H54 (cell line): ENCODE results near the gene RAD51B.

Source experiments
- DNase-seq: peaks from one replicate; pipeline ENCODE4 v3.0.0; 2011; ENCODE audit warnings: low spot score, mixed read lengths; ENCODE audit not compliant: insufficient read length
- FAIRE-seq: peaks from 3 replicates; lab custom pipeline; 2011; peaks lifted over from hg19 to GRCh38; lab: Jason Lieb, UNC
- POLR2A ChIP-seq: IDR thresholded peaks from 2 replicates; pipeline ENCODE4 v1.6.1; 2011; ENCODE audit warnings: low read depth, mild to moderate bottlenecking, low read length

Gene RAD51B

DNA sequence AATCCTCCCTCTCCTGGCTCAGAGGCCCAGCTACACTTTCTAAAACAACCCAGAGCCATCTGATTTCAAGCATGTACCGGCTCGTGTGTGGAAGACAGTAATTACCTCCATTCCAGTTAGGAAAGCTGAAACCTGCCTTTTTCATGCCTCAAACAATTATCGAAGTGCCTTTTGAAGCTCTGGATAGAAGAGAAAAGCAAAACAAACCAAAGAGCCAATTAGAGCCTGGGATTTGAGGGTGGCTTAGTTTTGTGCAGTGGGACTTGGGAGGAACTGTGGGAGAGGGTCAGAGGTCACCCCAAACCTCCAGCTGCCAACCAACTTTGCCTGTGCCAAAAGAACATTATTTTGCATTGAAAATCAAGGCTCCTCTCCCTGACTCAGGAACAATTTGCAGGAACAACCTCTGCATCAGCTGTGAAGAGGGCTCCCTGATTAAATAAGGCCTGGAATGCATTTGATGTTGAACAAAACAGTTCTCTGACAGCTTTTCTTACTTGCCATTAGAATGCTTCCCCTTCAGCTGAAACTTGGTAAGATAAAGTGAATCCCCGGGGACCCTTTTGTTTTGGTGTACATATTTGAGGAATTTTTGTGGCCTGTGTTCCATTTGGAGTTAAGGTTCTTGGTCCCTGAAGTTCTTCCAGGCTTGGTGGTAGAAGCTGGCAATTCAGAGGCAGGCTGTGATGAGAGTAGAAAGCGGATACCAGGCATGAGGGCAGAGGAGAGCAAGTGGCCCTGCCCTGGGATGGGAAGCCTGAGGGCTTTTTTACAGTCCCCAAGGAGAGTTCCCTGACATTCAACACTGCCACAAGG is 703.1 kb downstream of the RAD51B start:
- FAIRE-seq (no peak), DNase-seq (no peak)
- TF ChIP-seq POLR2A = no peak

DNA sequence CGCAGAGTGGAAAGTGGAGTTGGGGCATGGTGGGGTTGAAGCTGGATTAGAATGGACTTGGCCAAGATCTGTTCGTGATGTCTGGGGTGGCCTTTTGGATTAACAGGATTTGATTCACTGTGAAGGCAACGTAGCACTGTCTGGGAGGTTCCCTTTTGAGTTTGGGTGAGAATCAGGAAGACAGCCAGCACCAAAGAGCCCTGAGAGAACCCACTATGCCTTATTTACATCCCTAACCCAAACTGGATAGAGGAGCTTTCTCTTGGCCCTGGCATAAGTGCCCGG is 703.7 kb downstream of the RAD51B start:
- DNase-seq (no peak), FAIRE-seq (no peak)
- no peak for TF ChIP-seq POLR2A

DNA sequence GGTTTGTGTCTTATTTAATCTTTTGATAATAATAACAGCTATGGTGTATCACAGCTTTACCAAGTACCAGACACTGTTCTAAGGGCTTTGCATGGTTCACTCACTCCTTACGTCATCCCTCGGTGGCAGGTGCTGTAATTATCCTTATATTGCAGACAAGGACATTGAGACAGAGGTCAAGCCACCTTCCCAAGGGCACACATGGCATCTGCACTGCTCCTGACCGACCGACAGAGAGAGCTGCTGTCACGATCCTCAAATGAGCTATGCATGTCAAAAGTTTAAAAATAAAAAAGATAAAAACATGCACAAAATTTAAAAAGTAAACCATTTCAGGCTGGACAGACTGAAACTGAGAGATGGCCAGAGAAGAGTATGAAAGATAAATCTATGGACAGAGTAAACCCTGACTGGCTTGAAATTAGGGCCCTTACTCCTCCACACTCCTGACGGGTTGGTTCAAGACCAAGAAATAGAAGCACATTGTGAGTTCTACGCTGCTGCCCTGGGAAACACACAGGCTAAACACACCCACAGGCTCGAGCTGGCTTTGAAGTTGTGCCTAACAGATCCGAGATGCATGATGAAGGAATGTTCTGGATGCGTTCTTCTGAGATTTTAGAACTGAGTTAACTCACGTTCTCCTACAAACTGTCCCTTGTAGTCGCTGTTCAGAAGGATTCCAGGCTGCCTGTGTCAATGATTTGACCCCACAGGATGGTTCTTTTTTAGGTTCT is 704.6 kb downstream of the RAD51B start:
- DNase-seq = no peak
- no peak for TF ChIP-seq POLR2A
- no peak for FAIRE-seq

DNA sequence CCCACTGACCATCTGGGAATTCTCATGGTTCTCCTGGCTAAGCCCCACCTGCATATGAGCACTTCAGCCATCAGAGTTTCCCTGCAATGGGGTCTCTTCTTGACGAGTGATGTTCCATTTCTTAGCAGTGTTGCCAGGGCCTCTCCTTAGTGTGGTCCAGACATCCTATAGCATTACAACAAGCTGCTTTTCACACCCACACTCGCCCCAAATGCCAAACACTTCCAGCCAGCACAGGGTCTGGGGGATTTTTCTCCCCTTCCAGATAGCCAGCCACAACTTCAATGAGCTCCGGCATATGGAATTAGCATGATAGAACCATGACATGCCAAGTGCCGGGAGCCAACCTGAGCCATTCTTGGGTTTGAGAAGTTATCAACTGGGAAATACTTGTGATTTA is 705.9 kb downstream of the RAD51B start:
- DNase-seq = no peak
- FAIRE-seq = no peak
- TF ChIP-seq POLR2A = no peak

DNA sequence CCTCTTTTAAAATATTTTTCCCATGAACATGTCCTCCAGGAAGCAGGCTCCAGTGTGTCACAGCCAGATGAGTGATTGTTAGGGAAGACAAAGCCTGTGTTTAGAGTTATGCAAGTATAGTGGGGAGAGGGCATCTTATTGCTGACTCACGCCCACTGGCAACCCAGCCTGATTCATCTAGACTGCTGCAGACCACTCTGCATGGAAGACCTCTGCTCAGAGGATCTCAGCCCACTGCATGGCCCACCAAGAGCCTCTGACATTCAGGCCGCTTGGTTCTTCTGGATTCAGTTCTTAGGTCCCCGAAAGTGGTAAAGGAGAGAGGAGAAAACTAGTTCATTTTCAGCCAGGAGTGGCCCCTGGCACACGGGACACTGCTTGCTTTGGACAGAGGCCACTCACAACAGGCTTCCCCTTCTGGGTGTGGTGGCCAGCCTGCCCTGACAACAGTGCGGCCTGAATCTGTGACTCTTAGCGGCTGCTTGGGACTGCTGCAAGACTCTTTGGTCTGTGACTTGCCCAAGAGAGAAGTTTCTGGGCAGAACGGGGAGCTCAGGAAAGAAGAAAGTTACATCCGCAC is 707.0 kb downstream of the RAD51B start:
- no peak for FAIRE-seq
- TF ChIP-seq POLR2A = no peak
- no peak for DNase-seq

DNA sequence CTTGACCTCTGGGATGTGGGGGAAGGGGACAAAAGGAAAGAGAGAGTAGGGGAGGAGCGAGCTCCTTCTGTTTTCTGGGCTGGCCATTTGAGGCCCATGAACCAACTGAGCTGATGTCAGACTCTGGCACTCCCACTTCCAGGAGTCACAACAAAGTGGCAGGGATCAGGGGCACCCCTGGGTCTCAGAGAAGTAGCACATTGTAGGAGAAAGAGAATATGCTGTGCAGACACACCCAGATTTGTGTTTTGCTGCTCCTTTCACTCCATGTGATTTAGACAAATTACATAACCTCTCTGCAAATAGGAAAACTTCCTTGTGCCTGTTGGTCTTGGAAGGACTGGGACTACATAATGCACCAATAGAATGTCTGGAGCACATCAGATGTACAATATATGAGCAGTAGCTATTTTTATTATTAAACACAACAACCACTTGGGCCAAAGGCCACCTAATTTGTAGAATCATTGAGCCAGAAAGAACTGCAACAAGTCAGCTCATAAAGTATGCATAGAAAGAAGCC is 707.8 kb downstream of the RAD51B start:
- no peak for DNase-seq
- no peak for FAIRE-seq
- no peak for TF ChIP-seq POLR2A

DNA sequence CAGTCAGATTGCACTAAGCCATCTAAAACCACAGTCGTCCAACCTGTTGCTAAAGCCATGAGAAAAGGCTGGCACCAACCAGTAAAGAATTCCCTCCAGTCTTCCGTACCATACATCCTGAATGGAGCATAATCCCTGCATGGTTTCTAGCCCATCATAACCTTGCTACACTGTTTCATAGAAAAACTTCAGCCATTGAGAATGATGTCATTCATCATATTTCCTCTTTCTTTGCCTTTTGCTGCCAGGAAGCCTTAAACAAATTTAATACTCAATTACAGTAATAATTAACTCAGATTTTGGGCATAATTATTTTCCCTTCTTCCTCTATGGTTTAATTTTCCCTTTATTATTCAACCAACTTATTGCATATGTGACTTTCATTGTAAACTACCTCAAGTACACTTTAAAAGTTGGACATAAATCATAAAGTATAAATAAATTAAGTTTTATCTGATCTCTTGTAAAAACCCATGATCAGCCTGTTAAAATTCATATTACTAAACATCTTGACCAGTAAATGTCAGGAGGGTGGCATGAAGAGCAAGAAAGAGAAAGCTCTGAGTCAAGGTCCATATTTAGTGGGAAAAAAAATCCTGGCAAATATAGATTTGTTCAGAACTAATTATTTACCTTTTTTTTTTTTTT is 708.6 kb downstream of the RAD51B start:
- no peak for TF ChIP-seq POLR2A
- FAIRE-seq (no peak), DNase-seq (no peak)

DNA sequence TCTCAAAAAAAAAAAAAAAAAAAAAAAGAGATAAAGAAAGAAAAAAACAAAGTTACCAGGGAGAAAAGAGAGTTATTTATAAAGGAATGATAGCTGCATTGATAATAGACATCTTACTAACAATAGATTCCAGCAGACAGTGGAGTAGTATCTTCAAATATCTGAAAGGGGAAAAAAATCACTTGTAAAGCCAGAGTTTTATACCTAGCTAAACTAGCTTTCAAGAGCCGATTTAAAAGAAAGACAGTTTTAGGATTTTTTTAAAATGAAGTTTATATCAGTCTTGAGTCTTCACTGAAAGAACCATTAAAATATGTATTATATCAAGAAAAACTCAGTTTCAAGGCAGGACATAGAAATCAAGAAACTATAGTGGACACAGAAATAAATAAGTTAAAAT is 710.9 kb downstream of the RAD51B start:
- DNase-seq (no peak), FAIRE-seq (no peak)
- no peak for TF ChIP-seq POLR2A

DNA sequence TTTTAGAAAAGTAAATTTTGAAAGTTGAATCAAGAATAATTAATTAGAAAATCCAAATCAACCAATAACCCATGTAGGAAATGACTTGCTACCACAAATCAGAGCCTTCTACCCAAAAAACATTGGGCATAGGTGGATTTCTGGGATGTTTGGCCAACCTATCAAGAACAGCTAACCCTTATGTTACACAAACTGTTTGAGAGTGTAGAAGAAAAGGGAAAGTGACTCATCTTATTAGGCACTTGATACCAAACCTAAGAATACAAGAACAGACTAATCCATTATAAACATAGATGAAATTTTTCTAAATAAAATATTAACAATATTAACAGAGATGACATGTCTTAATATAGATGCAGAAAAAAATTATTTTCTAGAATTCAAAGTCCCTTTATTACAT is 712.9 kb downstream of the RAD51B start:
- DNase-seq = no peak
- no peak for FAIRE-seq
- no peak for TF ChIP-seq POLR2A

DNA sequence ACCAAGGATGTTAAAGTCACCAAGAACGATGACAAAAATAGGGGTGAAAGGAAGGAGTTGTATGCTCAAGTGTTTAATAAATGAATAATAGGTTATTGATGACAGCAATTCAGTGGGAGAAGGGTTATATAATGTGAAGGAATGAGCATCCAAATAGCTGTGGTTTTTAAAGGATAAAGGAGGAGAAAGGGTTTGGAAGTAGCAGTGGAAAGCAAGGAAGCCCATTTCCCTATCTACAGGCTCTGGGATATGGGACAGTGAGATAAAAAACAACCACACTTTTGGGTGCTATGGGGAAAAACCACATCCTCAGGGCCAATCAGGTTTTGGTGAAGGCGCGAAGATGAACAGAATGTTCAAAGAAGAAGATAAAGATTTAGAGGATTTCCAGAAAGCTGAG is 714.7 kb downstream of the RAD51B start:
- no peak for FAIRE-seq
- no peak for DNase-seq
- no peak for TF ChIP-seq POLR2A

DNA sequence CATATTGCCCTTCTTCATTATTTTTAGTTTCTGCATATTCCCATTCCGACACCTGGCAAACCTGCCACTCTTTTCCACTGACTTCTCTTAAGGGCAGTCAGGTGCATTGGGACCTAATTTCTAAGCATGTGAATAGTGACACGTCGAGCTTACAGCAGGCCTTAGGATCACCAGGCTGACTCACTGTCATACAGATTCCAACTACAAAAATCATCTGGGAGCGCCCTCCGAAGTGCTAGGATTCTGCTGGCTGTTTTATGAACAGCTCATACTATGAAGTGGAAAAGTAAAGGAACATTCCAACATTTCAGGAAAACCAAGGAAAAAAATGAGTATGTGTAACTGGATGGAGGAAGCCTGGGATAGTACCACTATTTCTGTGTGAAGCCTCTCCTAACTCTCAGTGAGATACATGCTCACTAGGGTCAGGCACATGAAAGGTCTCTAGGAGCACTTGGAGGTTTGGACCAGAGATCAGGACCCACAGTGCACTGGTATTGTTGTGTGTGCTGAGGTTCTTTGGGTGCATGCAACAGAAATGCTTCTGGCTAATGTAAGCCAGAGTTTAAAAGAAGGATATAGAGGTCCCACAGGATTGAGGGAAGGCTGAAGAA is 715.9 kb downstream of the RAD51B start:
- no peak for TF ChIP-seq POLR2A
- no peak for DNase-seq
- FAIRE-seq = peak; percentile 93

DNA sequence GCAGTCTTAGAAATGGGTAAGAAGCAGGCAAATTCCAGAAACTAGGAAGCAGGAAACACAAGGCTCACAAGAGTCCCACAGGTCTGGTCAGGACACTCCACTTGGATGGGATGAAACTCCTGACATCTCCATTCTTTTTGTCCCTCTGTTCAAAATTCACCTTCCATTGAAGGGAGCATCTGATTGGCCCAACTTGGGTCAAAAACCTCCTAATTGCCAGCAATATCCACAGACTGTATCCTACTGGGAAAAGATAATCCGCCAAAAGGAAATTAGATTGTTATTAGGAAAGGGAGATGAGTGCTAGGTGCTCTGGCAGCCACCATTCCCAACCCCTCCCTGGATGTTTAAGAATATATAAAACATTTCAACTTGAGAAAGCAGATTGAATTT is 716.4 kb downstream of the RAD51B start:
- no peak for TF ChIP-seq POLR2A
- peak; percentile 50 for FAIRE-seq

DNA sequence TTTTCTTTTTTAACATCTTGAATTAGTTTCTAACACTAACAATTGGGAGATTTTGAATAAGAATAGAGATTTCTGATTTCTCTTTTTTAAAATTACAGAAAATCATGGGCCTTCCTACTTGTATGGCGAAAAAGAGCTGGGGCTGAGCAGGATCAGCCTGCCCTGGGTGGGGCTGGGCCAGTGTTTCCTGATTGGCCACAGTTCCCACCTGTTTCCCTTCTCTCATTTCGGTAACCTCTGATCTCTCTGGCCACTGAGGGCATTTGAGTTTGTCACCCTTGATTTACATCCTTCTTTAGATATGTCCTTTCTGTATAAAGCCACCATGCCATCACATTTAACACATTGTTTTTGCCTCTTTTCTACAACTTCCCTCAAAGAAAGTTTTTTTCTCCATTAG is 719.1 kb downstream of the RAD51B start:
- DNase-seq = no peak
- FAIRE-seq = no peak
- TF ChIP-seq POLR2A = no peak

More for the DNA sequence above, 716.4 kb downstream of the RAD51B start:
- DNase-seq = no peak

DNA sequence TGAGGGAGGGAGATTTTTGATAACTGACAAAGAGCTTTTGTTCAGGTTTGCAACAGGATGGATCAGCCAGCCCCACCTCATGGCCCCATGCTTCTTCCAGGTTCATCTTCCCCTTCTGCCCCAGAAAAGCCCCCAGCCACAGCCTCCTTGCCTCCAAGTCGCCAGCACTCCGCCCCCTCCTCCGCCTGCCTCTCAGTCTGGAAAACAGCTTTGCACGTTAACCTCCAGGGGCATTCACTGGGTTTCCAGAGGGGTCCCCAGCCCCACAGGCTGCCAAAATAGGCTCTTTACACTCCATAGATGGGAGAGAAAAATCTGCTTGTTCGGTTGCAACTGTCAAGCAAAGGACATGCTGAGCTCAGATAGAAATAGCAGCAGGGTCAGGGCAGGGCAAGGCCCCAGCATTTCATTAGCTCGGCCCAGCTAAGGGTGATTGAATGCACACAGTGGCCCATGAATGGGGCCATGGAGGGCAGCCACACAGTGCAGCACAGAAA is 719.7 kb downstream of the RAD51B start:
- FAIRE-seq = no peak
- TF ChIP-seq POLR2A = no peak
- DNase-seq = no peak
